WTC11 (cell line): ENCODE measurements around the gene MRPL9. TPM values are rescaled to one million over a fixed set of nuclear protein-coding genes. Genes with fewer than 3 reads are reported as not detected.
"Not testable (repeated sequence)": the region's sequence is repeated elsewhere in the genome, so short reads cannot be mapped to it uniquely, and the experiment has no call there.

Experiments
- ATAC-seq: fragments of 200-7000 bp; cut with Tn5 transposase; 2 replicates; pipeline ENCODE4 v1.10.0; 2021; ENCODE audit warnings: mild to moderate bottlenecking, moderate library complexity
- CTCF ChIA-PET: fragments of 300-600 bp; sonication (Branson Sonifier 250); formaldehyde crosslinking; loops from one replicate; lab custom pipeline; 2021; ENCODE audit warnings: antibody characterized with exemption; lab: Charles Lee
- POLR2A ChIA-PET: fragments of 350-600 bp; sonication (Branson Sonifier 250); formaldehyde crosslinking; loops from one replicate; lab custom pipeline; 2021; ENCODE audit warnings: antibody characterized with exemption; lab: Charles Lee
- DNase-seq: peaks from one replicate; pipeline ENCODE4 v3.0.0; 2021; ENCODE audit warnings: low spot score
- H3K27ac Mint-ChIP-seq: 2 replicates; pipeline ENCODE4 v1.8.0; 2021; ENCODE audit warnings: mixed read lengths
- H3K27me3 Mint-ChIP-seq: 2 replicates; pipeline ENCODE4 v1.8.0; 2021; ENCODE audit warnings: low read depth, mild to moderate bottlenecking, moderate library complexity, mixed read lengths
- H3K36me3 Mint-ChIP-seq: 2 replicates; pipeline ENCODE4 v1.8.0; 2021; ENCODE audit warnings: mixed read lengths
- H3K4me1 Mint-ChIP-seq: 2 replicates; pipeline ENCODE4 v1.8.0; 2022; ENCODE audit warnings: mixed read lengths
- H3K4me3 Mint-ChIP-seq: 2 replicates; pipeline ENCODE4 v1.8.0; 2021; ENCODE audit warnings: mild to moderate bottlenecking, moderate library complexity, mixed read lengths
- H3K9me3 Mint-ChIP-seq: 2 replicates; pipeline ENCODE4 v1.8.0; 2021; ENCODE audit warnings: mixed read lengths
- ATF1 ChIP-seq: sonication (generic); formaldehyde crosslinking; IDR thresholded peaks from 2 replicates; pipeline ENCODE4 v1.8.1; 2023; ENCODE audit warnings: mild to moderate bottlenecking, moderate library complexity, missing genetic modification reagents
- ELF4 ChIP-seq: sonication (generic); formaldehyde crosslinking; IDR thresholded peaks from 2 replicates; pipeline ENCODE4 v1.8.1; 2022; ENCODE audit warnings: low read depth, mild to moderate bottlenecking, moderate library complexity, missing genetic modification reagents
- EMX1 ChIP-seq: fragments of 250-450 bp; sonication (Bioruptor Pico); IDR thresholded peaks from 2 replicates; pipeline ENCODE4 v1.8.0; 2021; ENCODE audit warnings: mild to moderate bottlenecking
- ESRRA ChIP-seq: sonication (generic); formaldehyde crosslinking; IDR thresholded peaks from 2 replicates; pipeline ENCODE4 v1.8.1; 2022; ENCODE audit warnings: mild to moderate bottlenecking, missing genetic modification reagents, borderline replicate concordance
- FOXP1 ChIP-seq: sonication (generic); formaldehyde crosslinking; IDR thresholded peaks from 2 replicates; pipeline ENCODE4 v1.8.0; 2022; ENCODE audit warnings: missing genetic modification reagents, mild to moderate bottlenecking, moderate library complexity, borderline replicate concordance
- FOXP4 ChIP-seq: sonication (generic); formaldehyde crosslinking; IDR thresholded peaks from 2 replicates; pipeline ENCODE4 v1.8.0; 2022; ENCODE audit warnings: mild to moderate bottlenecking, missing genetic modification reagents
- JAZF1 ChIP-seq: fragments of 250-450 bp; sonication (Bioruptor Pico); IDR thresholded peaks from 2 replicates; pipeline ENCODE4 v1.9.0; 2021; ENCODE audit warnings: moderate library complexity, mild to moderate bottlenecking, inconsistent platforms
- NFATC4 ChIP-seq: fragments of 250-450 bp; sonication (Bioruptor Pico); IDR thresholded peaks from 2 replicates; pipeline ENCODE4 v1.9.0; 2021; ENCODE audit warnings: mild to moderate bottlenecking
- SOX15 ChIP-seq: fragments of 250-450 bp; sonication (Bioruptor Pico); IDR thresholded peaks from 2 replicates; pipeline ENCODE4 v1.9.0; 2021; ENCODE audit warnings: mild to moderate bottlenecking
- USF1 ChIP-seq: sonication (generic); formaldehyde crosslinking; IDR thresholded peaks from 2 replicates; pipeline ENCODE4 v1.8.0; 2022; ENCODE audit warnings: mild to moderate bottlenecking, missing genetic modification reagents
- ZNF396 ChIP-seq: fragments of 250-450 bp; sonication (Bioruptor Pico); IDR thresholded peaks from 2 replicates; pipeline ENCODE4 v1.8.0; 2021; ENCODE audit warnings: mild to moderate bottlenecking, moderate library complexity, borderline replicate concordance
- ZNF671 ChIP-seq: fragments of 250-450 bp; sonication (Bioruptor Pico); IDR thresholded peaks from 2 replicates; pipeline ENCODE4 v1.8.0; 2021; ENCODE audit warnings: mild to moderate bottlenecking
- total RNA-seq: library from RNA; stranded (reverse); gene quantifications from 3 replicates; pipeline ENCODE4 v1.2.3, GENCODE V29; 2021
- TF ChIP-seq, protein P1 (sequence below): fragments of 250-450 bp; sonication (Bioruptor Pico); IDR thresholded peaks from 2 replicates; pipeline ENCODE4 v2.1.2; 2022; ENCODE audit warnings: mild to moderate bottlenecking, moderate library complexity
- TF ChIP-seq, protein P2 (sequence below): sonication (generic); formaldehyde crosslinking; IDR thresholded peaks from 2 replicates; pipeline ENCODE4 v1.8.1; 2022; ENCODE audit warnings: low read depth, mild to moderate bottlenecking, moderate library complexity, missing genetic modification reagents, borderline replicate concordance

The MRPL9 gene
- total RNA-seq, 1 experiment from 2014 or later = 99.3 TPM

GRCh38 chr1:151741516-151741915 is 21.8 kb downstream of the MRPL9 start (continued):
- TF ChIP-seq SOX15 (CRISPR knock-in tag) (no peak), ZNF671 (no peak)

DNA sequence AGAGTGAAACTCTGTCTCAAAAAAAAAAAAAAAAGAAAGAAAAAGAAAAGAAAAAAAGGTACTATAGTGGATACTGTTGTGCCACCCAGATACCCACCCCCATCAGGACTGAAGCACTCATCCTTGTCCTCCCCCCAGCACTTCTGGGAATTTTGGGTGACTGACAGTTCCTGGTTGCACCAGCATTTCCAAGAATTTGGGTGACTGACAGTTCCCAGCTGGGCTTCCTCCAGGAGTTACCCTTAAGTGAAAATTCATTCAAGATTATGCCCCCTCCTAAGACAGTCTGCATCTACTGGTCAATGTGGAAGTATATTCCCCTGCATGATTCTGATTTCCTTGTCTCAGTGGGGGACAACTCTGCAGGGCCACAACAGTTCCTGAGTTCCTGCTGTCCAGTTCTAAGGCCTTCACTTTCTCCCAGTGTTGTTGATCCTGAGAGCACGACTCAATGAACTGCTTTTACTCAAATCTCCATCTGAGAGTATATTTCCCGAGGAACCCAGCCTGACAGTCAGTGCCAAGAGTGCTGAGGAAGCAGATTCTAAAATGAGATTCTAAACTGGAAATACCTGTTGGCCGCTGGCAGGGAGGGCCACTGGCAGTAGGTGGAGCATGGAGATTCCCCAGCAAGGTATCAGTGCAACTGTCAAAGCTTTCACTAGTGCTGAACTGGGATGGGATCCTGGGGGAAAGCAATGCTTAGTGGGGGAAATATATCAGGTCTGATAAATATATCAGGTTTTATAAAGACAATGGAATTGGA is 23.5 kb downstream of the MRPL9 start:
- POLR2A ChIA-PET = no interaction called here
- peaks cover 19% of the 10 kb centered on the region for H3K36me3 Mint-ChIP-seq
- no peak overlapping the region for H3K4me3 Mint-ChIP-seq
- TF ChIP-seq, protein P1, sequence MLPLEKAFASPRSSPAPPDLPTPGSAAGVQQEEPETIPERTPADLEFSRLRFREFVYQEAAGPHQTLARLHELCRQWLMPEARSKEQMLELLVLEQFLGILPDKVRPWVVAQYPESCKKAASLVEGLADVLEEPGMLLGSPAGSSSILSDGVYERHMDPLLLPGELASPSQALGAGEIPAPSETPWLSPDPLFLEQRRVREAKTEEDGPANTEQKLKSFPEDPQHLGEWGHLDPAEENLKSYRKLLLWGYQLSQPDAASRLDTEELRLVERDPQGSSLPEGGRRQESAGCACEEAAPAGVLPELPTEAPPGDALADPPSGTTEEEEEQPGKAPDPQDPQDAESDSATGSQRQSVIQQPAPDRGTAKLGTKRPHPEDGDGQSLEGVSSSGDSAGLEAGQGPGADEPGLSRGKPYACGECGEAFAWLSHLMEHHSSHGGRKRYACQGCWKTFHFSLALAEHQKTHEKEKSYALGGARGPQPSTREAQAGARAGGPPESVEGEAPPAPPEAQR = no peak
- no peak for TF ChIP-seq ELF4
- H3K27me3 Mint-ChIP-seq = peaks cover 5% of the 10 kb centered on the region
- H3K9me3 Mint-ChIP-seq = peaks cover 25% of the 10 kb centered on the region
- CTCF ChIA-PET = interaction anchor here (1.5 kb wide), 1 partner anchor 97 kb away, joined by 6 read pairs; no protein-coding TSS in a partner anchor
- H3K27ac Mint-ChIP-seq = no peak overlapping the region
- peaks cover 9% of the 10 kb centered on the region for H3K4me1 Mint-ChIP-seq
- DNase-seq (no peak), ATAC-seq (no peak)

GRCh38 chr1:151737479-151737878 is 25.8 kb downstream of the MRPL9 start:
- peaks cover 9% of the 10 kb centered on the region for H3K4me1 Mint-ChIP-seq
- peaks cover 19% of the 10 kb centered on the region for H3K36me3 Mint-ChIP-seq
- no peak overlapping the region for H3K4me3 Mint-ChIP-seq
- ChIA-PET CTCF (interaction anchor here (1.3 kb wide), 1 partner anchor 99 kb away, joined by 3 read pairs; no protein-coding TSS in a partner anchor), POLR2A (no interaction called here)
- ATAC-seq (no peak), DNase-seq (no peak)
- no peak overlapping the region for H3K27ac Mint-ChIP-seq
- peaks cover 3% of the 10 kb centered on the region; the same call in 1 of the 2 replicates for H3K27me3 Mint-ChIP-seq
- TF ChIP-seq ZNF396 (CRISPR knock-in tag) (no peak), ATF1 (no peak)
- peaks cover 25% of the 10 kb centered on the region for H3K9me3 Mint-ChIP-seq

GRCh38 chr1:151737026-151737425 is 26.3 kb downstream of the MRPL9 start:
- TF ChIP-seq EMX1 = no peak
- TF ChIP-seq USF1 (CRISPR knock-in tag) = no peak
- TF ChIP-seq, protein P2, sequence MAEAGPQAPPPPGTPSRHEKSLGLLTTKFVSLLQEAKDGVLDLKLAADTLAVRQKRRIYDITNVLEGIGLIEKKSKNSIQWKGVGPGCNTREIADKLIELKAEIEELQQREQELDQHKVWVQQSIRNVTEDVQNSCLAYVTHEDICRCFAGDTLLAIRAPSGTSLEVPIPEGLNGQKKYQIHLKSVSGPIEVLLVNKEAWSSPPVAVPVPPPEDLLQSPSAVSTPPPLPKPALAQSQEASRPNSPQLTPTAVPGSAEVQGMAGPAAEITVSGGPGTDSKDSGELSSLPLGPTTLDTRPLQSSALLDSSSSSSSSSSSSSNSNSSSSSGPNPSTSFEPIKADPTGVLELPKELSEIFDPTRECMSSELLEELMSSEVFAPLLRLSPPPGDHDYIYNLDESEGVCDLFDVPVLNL (CRISPR knock-in tag) = no peak
- no peak for TF ChIP-seq NFATC4 (CRISPR knock-in tag)
- no peak for TF ChIP-seq FOXP1
- TF ChIP-seq FOXP4 = no peak
- TF ChIP-seq JAZF1 (CRISPR knock-in tag) = no peak
- no peak for TF ChIP-seq ESRRA (CRISPR knock-in tag)
- TF ChIP-seq, all 79 proteins: peak for 0
- H3K36me3 Mint-ChIP-seq = peaks cover 19% of the 10 kb centered on the region
- H3K4me1 Mint-ChIP-seq = peaks cover 9% of the 10 kb centered on the region
- H3K27ac Mint-ChIP-seq = no peak overlapping the region
- peaks cover 25% of the 10 kb centered on the region for H3K9me3 Mint-ChIP-seq
- ChIA-PET POLR2A (no interaction called here), CTCF (interaction anchor here (1.3 kb wide), 1 partner anchor 100 kb away, joined by 3 read pairs; no protein-coding TSS in a partner anchor)
- DNase-seq (no peak), ATAC-seq (no peak)
- H3K27me3 Mint-ChIP-seq = peaks cover 3% of the 10 kb centered on the region; the same call in 1 of the 2 replicates
- no peak overlapping the region for H3K4me3 Mint-ChIP-seq

DNA sequence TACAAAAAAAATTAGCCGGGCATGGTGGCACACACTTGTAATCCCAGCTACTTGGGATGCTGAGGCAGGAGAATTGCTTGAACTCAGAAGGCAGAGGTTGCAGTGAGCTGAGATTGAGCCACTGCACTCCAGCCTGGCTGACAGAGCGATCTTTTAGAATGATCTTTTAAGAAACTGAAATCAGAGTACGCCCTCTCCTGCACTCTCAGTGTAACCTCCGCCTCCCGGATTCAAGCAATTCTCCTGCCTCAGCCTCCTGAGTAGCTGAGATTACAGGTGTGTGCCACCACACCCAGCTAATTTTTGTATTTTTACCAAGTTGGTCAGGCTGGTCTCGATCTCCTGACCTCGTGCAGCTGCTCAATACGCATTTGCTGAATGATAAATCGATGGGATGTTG is 29.3 kb downstream of the MRPL9 start:
- H3K27ac Mint-ChIP-seq, H3K27me3 Mint-ChIP-seq, ATAC-seq, H3K4me3 Mint-ChIP-seq, DNase-seq, POLR2A ChIA-PET: not testable (repeated sequence)
- Mint-ChIP-seq H3K9me3 (peaks cover 25% of the 10 kb centered on the region), H3K36me3 (peaks cover 19% of the 10 kb centered on the region), H3K4me1 (peaks cover 11% of the 10 kb centered on the region)
- CTCF ChIA-PET = interaction anchor here (1.0 to 3.2 kb wide), 10 partner anchors 11 to 248 kb away, joined by 3 to 48 read pairs (median 9); partner anchors contain the start of genes CELF3, MRPL9 and RIIAD1
